Spleen (tissue), 11 donors: ENCODE data around the gene CCDC160. TPM values are rescaled to one million over a fixed set of nuclear protein-coding genes. Genes with fewer than 3 reads are reported as not detected.

Experiments
- DNase-seq: peaks from one replicate; pipeline ENCODE4 v3.0.0-alpha.2; 2020
- H3K27ac ChIP-seq, 8 donors: fragments of 200-600 bp; sonication (generic) in 7 of 8; 1 replicate in 4 of 8; 2 replicates in 4 of 8; pipeline versions ENCODE4 v1.5.0 to v1.8.0; 2016 to 2021; ENCODE audit warnings: inconsistent platforms in 4 of 8, mild to moderate bottlenecking in 4 of 8, moderate library complexity in 1 of 8
- H3K27me3 ChIP-seq, 7 donors: fragments of 200-600 bp; sonication (generic) in 6 of 7; replicated peaks in 1 of 7; 1 replicate in 4 of 7; 2 replicates in 3 of 7; pipeline versions ENCODE4 v1.5.0 to v1.8.0; 2016 to 2021; ENCODE audit warnings: inconsistent platforms in 3 of 7, mild to moderate bottlenecking in 1 of 7
- H3K36me3 ChIP-seq, 6 donors: fragments of 200-600 bp; sonication (generic) in 5 of 6; 1 replicate in 4 of 6; 2 replicates in 2 of 6; pipeline versions ENCODE4 v1.5.0 to v1.8.0; 2016 to 2021; ENCODE audit warnings: inconsistent platforms in 2 of 6
- H3K4me1 ChIP-seq, 6 donors: fragments of 200-600 bp; sonication (generic) in 5 of 6; 1 replicate in 3 of 6; 2 replicates in 3 of 6; pipeline versions ENCODE4 v1.5.0 to v1.8.0; 2016 to 2021; ENCODE audit warnings: inconsistent platforms in 3 of 6
- H3K4me3 ChIP-seq, 8 donors: fragments of 200-600 bp; sonication (generic) in 7 of 8; 1 replicate in 4 of 8; 2 replicates in 4 of 8; pipeline versions ENCODE4 v1.5.0 to v1.8.0; 2016 to 2021; ENCODE audit warnings: inconsistent platforms in 4 of 8, mild to moderate bottlenecking in 4 of 8, moderate library complexity in 2 of 8
- H3K9me3 ChIP-seq, 8 donors: fragments of 200-600 bp; sonication (generic) in 7 of 8; 1 replicate in 4 of 8; 2 replicates in 4 of 8; pipeline versions ENCODE4 v1.5.0 to v1.8.0; 2016 to 2021; ENCODE audit warnings: inconsistent platforms in 4 of 8
- CTCF ChIP-seq, 11 experiments: fragments of 200-600 bp in 7 of 11; fragments of 450-650 bp in 4 of 11; sonication (generic) in 4 of 11; IDR thresholded peaks in 8 of 11; conservative IDR thresholded peaks in 3 of 11; 1 replicate in 7 of 11; 2 replicates in 4 of 11; pipeline versions ENCODE4 v1.4.0 to v1.8.0; 2016 to 2021; ENCODE audit warnings: antibody characterized with exemption in 11 of 11, inconsistent platforms in 4 of 11, mild to moderate bottlenecking in 1 of 11
- POLR2A ChIP-seq, 3 donors: fragments of 450-650 bp; IDR thresholded peaks; one replicate each; pipeline ENCODE4 v1.5.1; 2017; ENCODE audit warnings: antibody characterized with exemption in 3 of 3, mild to moderate bottlenecking in 1 of 3
- POLR2AphosphoS5 ChIP-seq, 3 donors: sonication (generic); formaldehyde crosslinking; IDR thresholded peaks; one replicate each; pipeline ENCODE4 v1.5.1; 2017; ENCODE audit warnings: antibody characterized with exemption in 3 of 3
- intact Hi-C: fragments of 100-400 bp; cut with DNase I; formaldehyde crosslinking; loops from one replicate; pipeline ENCODE4 v1.15.0; 2023; ENCODE audit warnings: low total_unique reads
- polyA plus RNA-seq, 3 donors: library from polyadenylated mRNA; stranded (reverse); fragments of 200-250 nt; gene quantifications; one replicate each; pipeline ENCODE4 v1.2.1, GENCODE V29; 2013
- total RNA-seq, 7 donors: library from RNA; depleted of rRNA in 3 of 7; stranded (reverse); fragments of >200 nt in 3 of 7; fragmentation: NEBNext Ultra II Directional in 4 of 7; extraction: Animal tissue kit (Norgen Biotek cat#: 25700) in 4 of 7; gene quantifications; one replicate each; pipeline versions ENCODE4 v1.1.0 to v1.2.1, GENCODE V29; 2016 to 2021
- donor health status: healthy with polysubstance abuse.
- donor health status: DM: no; HTN: no; CAD: no; lungs with moderate emphysema.
- donor health status: DM: no; HTN: no; CAD: no.
- donor health status: Bipolar disorder and iron deficiency.
- donor health status: healthy.
- donor health status: DM: no; HTN: no; CAD: no.
- donor health status: DM: yes; HTN: yes; CAD: no.

CCDC160 gene
- total and polyA plus RNA-seq, 10 donors: 0.15 to 0.69 (median 0.37) TPM; not detected in 6

- Histone ChIP-seq H3K36me3 (no peaks in the 10 kb centered on the region), H3K4me3 (no peak overlapping the region), H3K27me3 (peaks cover 0 to 12% (median 5%) of the 10 kb centered on the region in 7 donors), H3K27ac (no peak overlapping the region), H3K4me1 (no peaks in the 10 kb centered on the region), H3K9me3 (peaks cover 0 to 22% (median 8%) of the 10 kb centered on the region in 8 donors)
- no peak for DNase-seq
- intact Hi-C loops: no loop called here
- TF ChIP-seq POLR2A (IDR thresholded peaks at IDR 0.05) (no peak), CTCF (IDR thresholded peaks at IDR 0.05 in 8 of 11, conservative IDR thresholded peaks at IDR 0.05 in 3 of 11) (no peak), POLR2AphosphoS5 (IDR thresholded peaks at IDR 0.05) (no peak)
Observed at GRCh38 chrX:134294548-134294947, 57.6 kb downstream of the CCDC160 start.

Other genes starting within 250 kb of the CCDC160 start
- 10 to 100 TPM; 21.4 to 33.4 (median 27.5) TPM for gene PHF6, start 136.1 kb downstream of the CCDC160 start, total RNA-seq
- 10 to 100 TPM in 2 of 3 donors, 1 to 10 TPM in 1; 9.7 to 13.3 (median 11.7) TPM for gene PHF6, start 136.1 kb downstream of the CCDC160 start, polyA plus RNA-seq
- 10 to 100 TPM; 14.9 to 28.4 (median 22.5) TPM for gene HPRT1, start 223.0 kb downstream of the CCDC160 start, total RNA-seq
- 10 to 100 TPM; 27.0 to 46.0 (median 45.2) TPM for gene HPRT1, start 223.0 kb downstream of the CCDC160 start, polyA plus RNA-seq